Measurements from ENCODE around the gene CRTC3. TPM values are rescaled to one million over a fixed set of nuclear protein-coding genes. Genes with fewer than 3 reads are reported as not detected.

CRTC3 gene
- total and polyA plus RNA-seq, 2 donors (not counting 3 experiments of a cell fraction or from before 2014, with no cell fraction given): 16.2 to 26.4 TPM

- FAIRE-seq (no peak), DNase-seq (ENCODE audit: low read depth, low spot score) (no peak)
- Histone ChIP-seq H3K9me3 (replicated peaks; ENCODE audit: control insufficient read depth, insufficient read depth, low read length) (no peaks in the 10 kb centered on the region), H3K27me3 (ENCODE audit: control insufficient read depth in 2 of 2, insufficient read depth in 2 of 2, low read length in 2 of 2) (no peaks in the 10 kb centered on the region), H4K20me1 (replicated peaks; ENCODE audit: control insufficient read depth, extremely low read depth, insufficient read depth, low read length) (no peaks in the 10 kb centered on the region), H3K4me3 (replicated peaks in 1 of 3; ENCODE audit: insufficient read depth in 1 of 3, low read depth in 1 of 3, low read length in 3 of 3) (no peak overlapping the region), H3K9me1 (replicated peaks; ENCODE audit: control insufficient read depth, extremely low read depth, insufficient read depth, low read length) (no peaks in the 10 kb centered on the region), H3K27ac (ENCODE audit: insufficient read depth, low read depth, low read length) (no peak overlapping the region), H3K36me3 (ENCODE audit: control insufficient read depth in 2 of 2, extremely low read depth in 1 of 2, insufficient read depth in 2 of 2, low read length in 2 of 2) (no peaks in the 10 kb centered on the region), H3K9ac (replicated peaks; ENCODE audit: extremely low read depth, insufficient read depth, low read length) (no peak overlapping the region), H3K4me1 (ENCODE audit: control insufficient read depth, extremely low read depth, insufficient read depth, low read length) (peaks cover 7% of the 10 kb centered on the region), H2AFZ (ENCODE audit: low read depth, low read length) (peak overlapping the region; percentile 54), H3K4me2 (ENCODE audit: insufficient read depth, low read length) (no peak overlapping the region), H3K79me2 (ENCODE audit: control insufficient read depth, insufficient read depth, low read length) (no peaks in the 10 kb centered on the region)
- POLR2A ChIA-PET: no interaction called here
- no TSS peak for BruUV-seq (replicated peaks)
- CTCF ChIA-PET: interaction anchor here (0.6 to 1.3 kb wide), 2 partner anchors 27 to 35 kb away, joined by 3 read pairs; no protein-coding TSS in a partner anchor
- no peak for TF ChIP-seq MAX (IDR thresholded peaks at IDR 0.05; ENCODE audit: insufficient read depth, insufficient read length)
- TF ChIP-seq FOS (IDR thresholded peaks at IDR 0.05; ENCODE audit: borderline replicate concordance, insufficient read depth, low read length): peak; percentile 60
- intact Hi-C loops (cut with micrococcal nuclease) (no loop called here), dilution Hi-C loops (cut with MboI; ENCODE audit: extremely low pct_ligation_motif_present, low sequenced_read_pairs) (no loop called here)
These were observed 150.7 kb downstream of the CRTC3 start for GRCh38 chr15:90680371-90680935.

GRCh38 chr15:90681056-90681455 lies 151.3 kb downstream of the CRTC3 start:
- H3K9me3 ChIP-seq (replicated peaks; ENCODE audit: control insufficient read depth, insufficient read depth, low read length): no peaks in the 10 kb centered on the region
- dilution Hi-C loops (cut with MboI; ENCODE audit: extremely low pct_ligation_motif_present, low sequenced_read_pairs): no loop called here
- intact Hi-C loops (cut with micrococcal nuclease): no loop called here
- DNase-seq (ENCODE audit: low read depth, low spot score) (no peak), FAIRE-seq (no peak)
- H3K27ac ChIP-seq (ENCODE audit: insufficient read depth, low read depth, low read length): peak overlapping the region; percentile 23
- POLR2A ChIA-PET: no interaction called here
- no peaks in the 10 kb centered on the region for H4K20me1 ChIP-seq (replicated peaks; ENCODE audit: control insufficient read depth, extremely low read depth, insufficient read depth, low read length)
- H3K9me1 ChIP-seq (replicated peaks; ENCODE audit: control insufficient read depth, extremely low read depth, insufficient read depth, low read length): no peaks in the 10 kb centered on the region
- H2AFZ ChIP-seq (ENCODE audit: low read depth, low read length): peak overlapping the region; percentile 54
- CTCF ChIA-PET: interaction anchor here (1.3 to 2.4 kb wide), 2 partner anchors 28 to 33 kb away, joined by 3 to 10 read pairs; no protein-coding TSS in a partner anchor
- H3K4me1 ChIP-seq (ENCODE audit: control insufficient read depth, extremely low read depth, insufficient read depth, low read length): peaks cover 7% of the 10 kb centered on the region
- BruUV-seq (replicated peaks): no TSS peak
- H3K36me3 ChIP-seq (ENCODE audit: control insufficient read depth in 2 of 2, extremely low read depth in 1 of 2, insufficient read depth in 2 of 2, low read length in 2 of 2): no peaks in the 10 kb centered on the region
- H3K9ac ChIP-seq (replicated peaks; ENCODE audit: extremely low read depth, insufficient read depth, low read length): no peak overlapping the region
- H3K27me3 ChIP-seq (ENCODE audit: control insufficient read depth in 2 of 2, insufficient read depth in 2 of 2, low read length in 2 of 2): no peaks in the 10 kb centered on the region
- no peak overlapping the region for H3K4me3 ChIP-seq (replicated peaks in 1 of 3; ENCODE audit: insufficient read depth in 1 of 3, low read depth in 1 of 3, low read length in 3 of 3)
- H3K4me2 ChIP-seq (ENCODE audit: insufficient read depth, low read length): no peak overlapping the region
- H3K79me2 ChIP-seq (ENCODE audit: control insufficient read depth, insufficient read depth, low read length): no peaks in the 10 kb centered on the region
- TF ChIP-seq POLR2AphosphoS5 (IDR thresholded peaks at IDR 0.05; ENCODE audit: insufficient read depth, low read depth, low read length) (no peak), GATA2 (IDR thresholded peaks at IDR 0.05; ENCODE audit: insufficient read depth, insufficient read length, low read depth, low read length) (no peak), JUN (IDR thresholded peaks at IDR 0.05; ENCODE audit: borderline replicate concordance, insufficient read depth, insufficient read length, low read depth) (no peak), MYC (IDR thresholded peaks at IDR 0.05; ENCODE audit: low read depth, low read length) (no peak)
